ENCODE measurements around the gene MPL. TPM values are rescaled to one million over a fixed set of nuclear protein-coding genes. Genes with fewer than 3 reads are reported as not detected.

The MPL gene
- polyA plus RNA-seq, 1 donor (not counting 4 experiments of a cell fraction or from before 2014, with no cell fraction given), result not detected

- FAIRE-seq (no peak), DNase-seq (ENCODE audit: low read depth, low spot score) (no peak)
- Histone ChIP-seq H3K36me3 (ENCODE audit: control insufficient read depth in 2 of 2, extremely low read depth in 1 of 2, insufficient read depth in 2 of 2, low read length in 2 of 2) (no peaks in the 10 kb centered on the region), H3K4me1 (ENCODE audit: control insufficient read depth, extremely low read depth, insufficient read depth, low read length) (no peaks in the 10 kb centered on the region), H3K4me2 (ENCODE audit: control insufficient read depth, extremely low read depth, insufficient read depth, low read depth, low read length) (no peak overlapping the region), H3K27ac (ENCODE audit: control insufficient read depth, insufficient read depth, low read length) (no peak overlapping the region), H4K20me1 (ENCODE audit: control insufficient read depth, extremely low read depth, insufficient read depth, low read length) (no peaks in the 10 kb centered on the region), H3K4me3 (ENCODE audit: control insufficient read depth in 2 of 3, extremely low read depth in 1 of 3, insufficient read depth in 2 of 3, low read depth in 1 of 3, low read length in 3 of 3) (no peak overlapping the region), H3K9me3 (ENCODE audit: control insufficient read depth, low read depth, low read length) (no peaks in the 10 kb centered on the region), H2AFZ (ENCODE audit: control insufficient read depth, low read length) (no peak overlapping the region), H3K27me3 (ENCODE audit: control insufficient read depth, extremely low read depth, insufficient read depth, low read length) (peaks cover 8% of the 10 kb centered on the region), H3K79me2 (ENCODE audit: control insufficient read depth, insufficient read depth, low read length) (no peaks in the 10 kb centered on the region), H3K9ac (ENCODE audit: control insufficient read depth, extremely low read depth, insufficient read depth, low read length) (no peak overlapping the region), H3K9me1 (ENCODE audit: control insufficient read depth, extremely low read depth, insufficient read depth, low read length) (no peaks in the 10 kb centered on the region)
- TF ChIP-seq EZH2 (IDR thresholded peaks at IDR 0.05; ENCODE audit: low read length) (no peak), CTCF (optimal IDR thresholded peaks at IDR 0.05 in 1 of 3, IDR thresholded peaks at IDR 0.05 in 1 of 3, conservative IDR thresholded peaks at IDR 0.05 in 1 of 3; ENCODE audit: extremely low read depth in 1 of 3, insufficient read depth in 2 of 3, low read length in 3 of 3) (no peak)
- dilution Hi-C loops (cut with MboI; ENCODE audit: extremely low pct_ligation_motif_present, low sequenced_read_pairs), result no loop called here
These were observed 35.4 kb upstream of the MPL start for GRCh38 chr1:43302201-43302600.

- Histone ChIP-seq H3K4me1 (ENCODE audit: control insufficient read depth, extremely low read depth, insufficient read depth, low read length) (no peaks in the 10 kb centered on the region), H3K9me1 (ENCODE audit: control insufficient read depth, extremely low read depth, insufficient read depth, low read length) (no peaks in the 10 kb centered on the region), H3K36me3 (ENCODE audit: control insufficient read depth in 2 of 2, extremely low read depth in 1 of 2, insufficient read depth in 2 of 2, low read length in 2 of 2) (no peaks in the 10 kb centered on the region), H2AFZ (ENCODE audit: control insufficient read depth, low read length) (no peak overlapping the region), H4K20me1 (ENCODE audit: control insufficient read depth, extremely low read depth, insufficient read depth, low read length) (no peaks in the 10 kb centered on the region), H3K9me3 (ENCODE audit: control insufficient read depth, low read depth, low read length) (no peaks in the 10 kb centered on the region), H3K9ac (ENCODE audit: control insufficient read depth, extremely low read depth, insufficient read depth, low read length) (no peak overlapping the region), H3K4me2 (ENCODE audit: control insufficient read depth, extremely low read depth, insufficient read depth, low read depth, low read length) (no peak overlapping the region), H3K27ac (ENCODE audit: control insufficient read depth, insufficient read depth, low read length) (no peak overlapping the region), H3K4me3 (ENCODE audit: control insufficient read depth in 2 of 3, extremely low read depth in 1 of 3, insufficient read depth in 2 of 3, low read depth in 1 of 3, low read length in 3 of 3) (no peak overlapping the region), H3K27me3 (ENCODE audit: control insufficient read depth, extremely low read depth, insufficient read depth, low read length) (peaks cover 8% of the 10 kb centered on the region), H3K79me2 (ENCODE audit: control insufficient read depth, insufficient read depth, low read length) (no peaks in the 10 kb centered on the region)
- TF ChIP-seq EZH2 (IDR thresholded peaks at IDR 0.05; ENCODE audit: low read length) (no peak), CTCF (optimal IDR thresholded peaks at IDR 0.05 in 1 of 3, IDR thresholded peaks at IDR 0.05 in 1 of 3, conservative IDR thresholded peaks at IDR 0.05 in 1 of 3; ENCODE audit: extremely low read depth in 1 of 3, insufficient read depth in 2 of 3, low read length in 3 of 3) (no peak)
- DNase-seq (ENCODE audit: low read depth, low spot score) (no peak), FAIRE-seq (no peak)
- dilution Hi-C loops (cut with MboI; ENCODE audit: extremely low pct_ligation_motif_present, low sequenced_read_pairs), result no loop called here
These were observed 34.7 kb upstream of the MPL start for GRCh38 chr1:43302721-43303470.

Data from keratinocyte (primary cell).